Skeletal muscle satellite cell (primary cell): ENCODE data around the gene CROCC2.
A peak's percentile ranks its signal among the peaks of the same experiment; 100 is the strongest.

Experiments
- H3K27me3 ChIP-seq: 2 replicates; pipeline ENCODE4 v1.7.0; 2013; ENCODE audit warnings: low read length; ENCODE audit not compliant: control insufficient read depth, insufficient read depth
- H3K36me3 ChIP-seq: 2 replicates; pipeline ENCODE4 v1.7.0; 2013; ENCODE audit warnings: mild to moderate bottlenecking, control low read depth, low read length; ENCODE audit not compliant: insufficient read depth
- H3K4me1 ChIP-seq: 2 replicates; pipeline ENCODE4 v1.7.0; 2013; ENCODE audit warnings: low read length; ENCODE audit not compliant: control insufficient read depth, insufficient read depth
- H3K4me2 ChIP-seq: 2 replicates; pipeline ENCODE4 v1.7.0; 2013; ENCODE audit warnings: mild to moderate bottlenecking, low read length
- H3K4me3 ChIP-seq: 2 replicates; pipeline ENCODE4 v1.7.0; 2013; ENCODE audit warnings: low read length
- H3K9ac ChIP-seq: 2 replicates; pipeline ENCODE4 v1.7.0; 2013; ENCODE audit warnings: mild to moderate bottlenecking, low read depth, low read length, moderate library complexity
- H3K9me3 ChIP-seq: replicated peaks from 2 replicates; pipeline ENCODE4 v1.7.0; 2013; ENCODE audit warnings: mild to moderate bottlenecking, control low read depth, low read length

CROCC2 gene

GRCh38 chr2:240914645-240915525 lies 8.7 kb downstream of the CROCC2 start:
- Histone ChIP-seq H3K4me2 (no peak overlapping the region), H3K4me3 (no peak overlapping the region), H3K36me3 (no peaks in the 10 kb centered on the region), H3K27me3 (peaks cover 6% of the 10 kb centered on the region), H3K4me1 (peaks cover 30% of the 10 kb centered on the region), H3K9me3 (no peaks in the 10 kb centered on the region), H3K9ac (no peak overlapping the region)

- no peak overlapping the region for H3K4me3 ChIP-seq
- peaks cover 34% of the 10 kb centered on the region for H3K4me1 ChIP-seq
- no peak overlapping the region for H3K4me2 ChIP-seq
- H3K36me3 ChIP-seq: no peaks in the 10 kb centered on the region
- no peak overlapping the region for H3K9ac ChIP-seq
- H3K27me3 ChIP-seq: no peaks in the 10 kb centered on the region
- no peaks in the 10 kb centered on the region for H3K9me3 ChIP-seq
Observed at GRCh38 chr2:240915526-240916341, 9.6 kb downstream of the CROCC2 start.

GRCh38 chr2:240916571-240917008 lies 10.5 kb downstream of the CROCC2 start:
- no peak overlapping the region for H3K4me3 ChIP-seq
- peaks cover 42% of the 10 kb centered on the region for H3K4me1 ChIP-seq
- H3K9ac ChIP-seq: no peak overlapping the region
- peak overlapping the region; percentile 59 for H3K4me2 ChIP-seq
- no peaks in the 10 kb centered on the region for H3K36me3 ChIP-seq
- no peaks in the 10 kb centered on the region for H3K9me3 ChIP-seq
- no peaks in the 10 kb centered on the region for H3K27me3 ChIP-seq

GRCh38 chr2:240917009-240917683 lies 11.0 kb downstream of the CROCC2 start:
- Histone ChIP-seq H3K4me3 (no peak overlapping the region), H3K9me3 (no peaks in the 10 kb centered on the region), H3K27me3 (no peaks in the 10 kb centered on the region), H3K4me1 (peaks cover 48% of the 10 kb centered on the region), H3K36me3 (no peaks in the 10 kb centered on the region), H3K4me2 (peak overlapping the region; percentile 59), H3K9ac (no peak overlapping the region)

GRCh38 chr2:240917684-240918257 lies 11.6 kb downstream of the CROCC2 start:
- H3K27me3 ChIP-seq: no peaks in the 10 kb centered on the region
- no peak overlapping the region for H3K9ac ChIP-seq
- no peaks in the 10 kb centered on the region for H3K9me3 ChIP-seq
- H3K4me3 ChIP-seq: no peak overlapping the region
- no peak overlapping the region for H3K4me2 ChIP-seq
- no peaks in the 10 kb centered on the region for H3K36me3 ChIP-seq
- H3K4me1 ChIP-seq: peaks cover 54% of the 10 kb centered on the region

GRCh38 chr2:240918258-240919091 lies 12.3 kb downstream of the CROCC2 start:
- peaks cover 53% of the 10 kb centered on the region for H3K4me1 ChIP-seq
- H3K9me3 ChIP-seq: no peaks in the 10 kb centered on the region
- H3K4me3 ChIP-seq: no peak overlapping the region
- H3K9ac ChIP-seq: no peak overlapping the region
- no peaks in the 10 kb centered on the region for H3K36me3 ChIP-seq
- H3K27me3 ChIP-seq: no peaks in the 10 kb centered on the region
- H3K4me2 ChIP-seq: no peak overlapping the region

GRCh38 chr2:240919161-240919781 lies 13.1 kb downstream of the CROCC2 start:
- H3K9ac ChIP-seq: no peak overlapping the region
- H3K4me1 ChIP-seq: peaks cover 45% of the 10 kb centered on the region
- H3K36me3 ChIP-seq: no peaks in the 10 kb centered on the region
- H3K27me3 ChIP-seq: no peaks in the 10 kb centered on the region
- H3K9me3 ChIP-seq: no peaks in the 10 kb centered on the region
- no peak overlapping the region for H3K4me3 ChIP-seq
- no peak overlapping the region for H3K4me2 ChIP-seq

GRCh38 chr2:240919786-240920782 lies 13.9 kb downstream of the CROCC2 start:
- H3K27me3 ChIP-seq: no peaks in the 10 kb centered on the region
- H3K4me2 ChIP-seq: no peak overlapping the region
- no peaks in the 10 kb centered on the region for H3K9me3 ChIP-seq
- H3K9ac ChIP-seq: peak overlapping the region; percentile 73
- peaks cover 45% of the 10 kb centered on the region for H3K4me1 ChIP-seq
- H3K36me3 ChIP-seq: no peaks in the 10 kb centered on the region
- no peak overlapping the region for H3K4me3 ChIP-seq

- Histone ChIP-seq H3K4me3 (peak overlapping the region; percentile 36), H3K36me3 (no peaks in the 10 kb centered on the region), H3K4me1 (peaks cover 44% of the 10 kb centered on the region), H3K9me3 (no peaks in the 10 kb centered on the region), H3K4me2 (peak overlapping the region; percentile 65), H3K27me3 (no peaks in the 10 kb centered on the region), H3K9ac (peak overlapping the region; percentile 73)
Observed at GRCh38 chr2:240920783-240921231, 14.7 kb downstream of the CROCC2 start.
